Karpas-422 (cell line): ENCODE data around the gene ZNF101. TPM values are rescaled to one million over a fixed set of nuclear protein-coding genes. Genes with fewer than 3 reads are reported as not detected.

Experiments
- DNase-seq: peaks from one replicate; pipeline ENCODE4 v3.0.0-alpha.2; 2015
- H2AFZ ChIP-seq: fragments of 200-600 bp; sonication (generic); 2 replicates; pipeline ENCODE4 v1.6.1; 2014; ENCODE audit warnings: antibody characterized with exemption, low read length, mixed read lengths
- H3K27ac ChIP-seq: fragments of 200-600 bp; sonication (generic); 2 replicates; pipeline ENCODE4 v1.5.1; 2014; ENCODE audit warnings: mild to moderate bottlenecking, low read length, moderate library complexity
- H3K27me3 ChIP-seq: fragments of 200-600 bp; sonication (generic); 2 replicates; pipeline ENCODE4 v1.6.1; 2014; ENCODE audit warnings: low read length, mixed read lengths
- H3K36me3 ChIP-seq: fragments of 200-600 bp; sonication (generic); 2 replicates; pipeline ENCODE4 v1.6.1; 2014; ENCODE audit warnings: low read length, mixed read lengths; ENCODE audit not compliant: insufficient read depth
- H3K4me1 ChIP-seq: fragments of 200-600 bp; sonication (generic); 2 replicates; pipeline ENCODE4 v1.6.1; 2014; ENCODE audit warnings: mild to moderate bottlenecking, low read length, mixed read lengths
- H3K4me2 ChIP-seq: fragments of 200-600 bp; sonication (generic); 2 replicates; pipeline ENCODE4 v1.6.1; 2014; ENCODE audit warnings: low read length, low read depth, mild to moderate bottlenecking; ENCODE audit not compliant: poor library complexity, severe bottlenecking
- H3K4me3 ChIP-seq: fragments of 200-600 bp; sonication (generic); 2 replicates; pipeline ENCODE4 v1.5.1; 2014; ENCODE audit warnings: mild to moderate bottlenecking, antibody characterized with exemption, low read length, mixed read lengths
- H3K79me2 ChIP-seq: fragments of 200-600 bp; sonication (generic); 2 replicates; pipeline ENCODE4 v1.6.1; 2014; ENCODE audit warnings: mild to moderate bottlenecking, low read length, mixed read lengths
- H3K9ac ChIP-seq: fragments of 200-600 bp; sonication (generic); 2 replicates; pipeline ENCODE4 v1.6.0; 2014; ENCODE audit warnings: low read length
- H3K9me2 ChIP-seq: fragments of 200-600 bp; sonication (generic), shearing (Covaris generic); replicated peaks from 2 replicates; pipeline ENCODE4 v1.6.0; 2014; ENCODE audit warnings: mild to moderate bottlenecking, low read length, moderate library complexity; ENCODE audit not compliant: insufficient read depth
- H3K9me3 ChIP-seq: fragments of 300-700, 200-600 bp; sonication (generic); 2 replicates; pipeline ENCODE4 v1.6.1; 2014; ENCODE audit warnings: low read length, mixed read lengths
- H4K20me1 ChIP-seq: fragments of 200-600 bp; sonication (generic); 2 replicates; pipeline ENCODE4 v1.6.1; 2014; ENCODE audit warnings: mild to moderate bottlenecking, antibody characterized with exemption, low read length, low read depth; ENCODE audit not compliant: insufficient read depth
- total RNA-seq: library from RNA; depleted of rRNA; stranded (reverse); fragments of >200 nt; shearing (Covaris generic); gene quantifications from 2 replicates; pipeline ENCODE4 v1.2.3, GENCODE V29; 2014; ENCODE audit warnings: low replicate concordance

ZNF101 gene
- total RNA-seq, 1 experiment from 2014 or later, result 15.0 TPM

DNA sequence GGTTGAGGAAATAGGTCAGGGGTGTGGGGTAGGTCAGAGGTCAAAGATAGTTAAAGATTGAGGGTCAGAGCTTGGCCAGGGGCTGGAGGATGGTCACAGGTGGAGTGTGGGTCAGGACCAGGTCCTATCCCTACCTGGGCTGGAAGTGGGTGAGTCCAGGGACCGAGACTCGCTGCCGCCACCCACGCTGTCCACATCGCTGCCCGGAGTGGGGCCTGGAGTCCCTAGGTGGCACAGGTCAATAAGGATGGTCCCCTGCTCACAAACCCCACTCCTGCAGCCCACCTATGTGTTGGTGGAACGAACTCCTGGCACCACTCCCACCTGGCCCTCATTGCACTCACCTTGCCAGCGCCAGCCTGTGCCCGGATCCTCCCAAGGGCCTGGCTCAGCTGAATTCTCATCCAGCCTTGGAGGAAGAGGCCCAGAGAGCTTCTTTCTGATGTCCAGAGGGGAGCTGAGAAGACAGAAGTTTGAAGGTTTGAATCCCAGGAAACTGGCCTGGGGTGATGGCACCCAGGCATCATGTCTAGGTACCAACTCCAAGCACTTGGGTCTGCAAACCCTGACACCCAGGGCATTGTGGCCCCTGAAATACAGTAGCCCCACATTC lies 32.0 kb upstream of the ZNF101 start:
- H3K9me2 ChIP-seq, result no peaks in the 10 kb centered on the region
- no peaks in the 10 kb centered on the region for H4K20me1 ChIP-seq
- H3K36me3 ChIP-seq, result peaks cover 10% of the 10 kb centered on the region
- H3K9me3 ChIP-seq, result no peaks in the 10 kb centered on the region
- H3K27me3 ChIP-seq, result no peaks in the 10 kb centered on the region
- no peak overlapping the region for H3K4me2 ChIP-seq
- no peak for DNase-seq
- peaks cover under 1% of the 10 kb centered on the region; the same call in 1 of the 2 replicates for H3K4me1 ChIP-seq
- no peak overlapping the region for H2AFZ ChIP-seq
- no peak overlapping the region for H3K4me3 ChIP-seq
- no peak overlapping the region for H3K9ac ChIP-seq
- H3K27ac ChIP-seq, result no peak overlapping the region
- peaks cover 4% of the 10 kb centered on the region for H3K79me2 ChIP-seq

DNA sequence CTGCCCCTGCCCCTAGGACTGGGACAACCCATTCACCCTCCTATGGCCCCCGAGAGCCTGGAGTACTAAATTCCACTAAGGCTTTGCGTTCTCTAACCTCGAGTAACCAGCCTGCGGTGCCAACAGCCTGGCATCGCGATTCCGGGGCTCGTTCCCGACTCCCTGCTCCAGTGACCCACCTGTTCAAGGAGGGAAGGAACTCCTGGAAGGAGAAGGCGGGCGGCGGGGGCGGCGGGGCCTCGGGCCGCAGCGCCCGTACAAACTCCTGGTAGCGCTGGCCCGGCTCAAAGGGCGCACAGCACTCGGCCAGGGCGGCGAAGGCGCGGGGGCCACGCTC lies 31.5 kb upstream of the ZNF101 start:
- H4K20me1 ChIP-seq, result no peaks in the 10 kb centered on the region
- no peak overlapping the region for H3K4me3 ChIP-seq
- no peaks in the 10 kb centered on the region for H3K9me3 ChIP-seq
- H3K79me2 ChIP-seq, result peaks cover 9% of the 10 kb centered on the region
- no peak overlapping the region for H3K9ac ChIP-seq
- H3K36me3 ChIP-seq, result peaks cover 13% of the 10 kb centered on the region
- peaks cover 5% of the 10 kb centered on the region for H3K4me1 ChIP-seq
- H3K9me2 ChIP-seq, result no peaks in the 10 kb centered on the region
- no peak overlapping the region for H3K27ac ChIP-seq
- no peak overlapping the region for H3K4me2 ChIP-seq
- no peak for DNase-seq
- H3K27me3 ChIP-seq, result no peaks in the 10 kb centered on the region
- H2AFZ ChIP-seq, result no peak overlapping the region

DNA sequence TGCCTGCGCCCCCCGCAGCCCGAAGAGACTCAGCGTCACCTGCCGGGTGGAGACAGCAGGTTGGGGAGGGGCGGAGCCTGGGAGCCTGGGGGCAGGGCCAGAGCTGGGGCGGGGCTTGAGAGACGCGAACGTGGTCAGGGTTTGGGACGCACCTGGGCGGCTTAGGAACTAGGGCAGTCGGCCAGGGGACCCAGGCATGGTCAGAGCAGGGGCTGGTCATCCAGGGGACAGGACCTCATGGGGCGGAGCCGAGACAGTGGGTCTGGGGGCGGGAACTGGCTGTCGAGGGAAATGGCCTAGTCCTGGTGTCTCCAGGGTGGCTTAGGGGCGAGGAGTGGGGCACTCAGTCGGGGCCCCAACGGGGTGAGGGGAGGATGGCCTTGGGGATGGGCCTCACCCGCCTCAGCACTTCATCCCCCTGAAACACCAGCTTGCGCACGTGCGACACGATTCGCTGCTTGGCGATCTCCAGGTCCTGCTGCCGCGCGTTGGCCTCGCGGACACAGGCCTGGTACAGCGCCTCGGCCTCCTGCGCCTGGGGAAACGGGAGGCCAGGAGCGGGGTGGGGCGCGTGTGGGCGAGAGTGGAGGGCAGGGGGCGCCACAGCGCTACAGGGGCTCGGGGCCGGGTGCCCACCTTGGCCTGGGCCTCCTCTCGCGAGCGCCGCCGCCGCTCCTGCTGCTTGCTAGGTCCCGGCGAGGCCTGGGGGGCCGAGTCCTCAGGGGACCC lies 31.0 kb upstream of the ZNF101 start:
- peaks cover 13% of the 10 kb centered on the region for H3K36me3 ChIP-seq

DNA sequence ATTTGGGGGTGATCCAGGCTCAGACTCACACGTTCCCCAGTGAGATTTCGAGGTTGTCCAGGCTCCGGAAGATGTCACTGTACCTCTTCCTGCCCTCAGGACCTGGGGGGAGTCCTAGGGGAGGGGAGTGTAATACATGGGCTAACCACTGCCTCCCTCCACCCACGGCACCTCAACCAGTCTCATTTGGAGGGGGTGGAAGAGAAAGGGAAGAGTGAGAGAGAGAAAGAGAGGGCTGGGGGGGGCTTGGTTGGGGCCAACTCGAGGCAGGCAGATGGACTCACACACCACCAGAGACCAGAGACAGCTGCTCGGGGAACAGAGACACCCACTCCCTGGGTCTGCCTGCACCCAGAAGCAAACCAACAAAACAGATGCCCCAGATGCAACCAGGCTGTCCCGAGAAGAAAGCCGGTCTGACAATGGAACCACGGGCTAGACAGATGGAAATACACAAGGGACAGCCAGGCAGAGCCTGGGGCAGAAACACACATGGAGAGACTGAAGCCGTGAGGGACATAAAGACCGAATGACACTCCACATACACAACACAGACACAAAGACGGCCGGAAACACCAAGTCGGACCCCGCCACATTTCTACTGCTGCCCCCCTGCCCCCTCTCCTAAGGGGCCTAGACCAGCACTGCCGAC lies 26.0 kb upstream of the ZNF101 start:
- Histone ChIP-seq H3K4me3 (peak overlapping the region; percentile 89), H3K9ac (peak overlapping the region; percentile 93), H3K79me2 (peaks cover 20% of the 10 kb centered on the region), H3K9me2 (no peaks in the 10 kb centered on the region), H2AFZ (no peak overlapping the region; the same call in 1 of the 2 replicates), H3K36me3 (peaks cover 15% of the 10 kb centered on the region), H3K4me1 (peaks cover 16% of the 10 kb centered on the region), H3K4me2 (peak overlapping the region; percentile 89), H3K9me3 (no peaks in the 10 kb centered on the region), H3K27me3 (no peaks in the 10 kb centered on the region), H3K27ac (peak overlapping the region; percentile 87), H4K20me1 (no peaks in the 10 kb centered on the region)
- DNase-seq, result peak; percentile 63

More for the DNA sequence above, 31.0 kb upstream of the ZNF101 start:
- Histone ChIP-seq H4K20me1 (no peaks in the 10 kb centered on the region), H3K27ac (no peak overlapping the region), H3K79me2 (peaks cover 14% of the 10 kb centered on the region), H3K4me3 (no peak overlapping the region), H3K4me2 (no peak overlapping the region), H3K4me1 (peaks cover 9% of the 10 kb centered on the region), H3K27me3 (no peaks in the 10 kb centered on the region), H3K9ac (no peak overlapping the region), H3K9me3 (no peaks in the 10 kb centered on the region), H2AFZ (no peak overlapping the region), H3K9me2 (no peaks in the 10 kb centered on the region)
- peak; percentile 44 for DNase-seq

DNA sequence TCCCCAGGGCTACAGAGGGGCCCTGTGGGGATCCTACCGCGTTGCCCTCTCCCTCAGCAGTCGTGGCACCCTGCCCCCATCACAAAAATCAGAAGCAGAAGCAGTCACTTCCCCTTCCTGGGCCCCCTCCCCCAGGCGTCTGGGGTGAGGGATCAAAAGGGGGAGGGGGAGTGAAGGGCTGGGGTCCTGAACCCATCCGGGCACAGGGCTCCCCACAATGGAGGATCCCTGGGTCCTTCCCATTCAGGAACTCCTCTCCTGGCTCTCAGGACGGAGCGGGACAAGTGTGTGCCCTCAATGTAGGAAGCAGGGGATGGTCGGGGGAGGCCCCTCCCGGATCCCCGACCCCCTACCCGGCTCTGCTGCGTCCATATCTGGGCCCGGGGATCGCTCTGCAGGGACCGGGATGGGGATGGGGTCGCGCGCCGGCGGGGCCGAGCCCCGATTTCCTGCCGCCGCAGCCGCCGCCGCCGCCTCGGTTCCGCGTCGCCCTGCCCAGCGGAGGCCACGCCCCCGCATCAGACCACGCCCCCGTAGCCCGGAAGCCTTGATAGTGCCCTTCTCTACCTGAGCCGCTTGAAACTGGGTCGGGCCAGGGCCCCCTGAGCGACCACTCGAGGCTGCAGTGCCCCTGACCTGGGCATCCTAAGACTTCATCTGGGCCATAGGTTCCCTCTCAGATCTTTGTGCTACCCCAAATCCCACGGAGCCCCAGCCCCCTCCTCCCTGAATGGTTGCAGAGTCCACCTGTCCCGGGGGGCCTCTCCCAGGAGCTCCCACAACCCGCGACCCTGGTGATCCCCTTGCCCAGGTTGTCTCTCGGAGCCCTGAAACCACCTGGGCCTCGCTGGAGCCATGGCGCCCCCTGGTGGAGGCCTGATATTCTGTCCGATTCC lies 25.2 kb upstream of the ZNF101 start, which contains the start of gene GMIP:
GMIP (minus strand) TSS at position 500 of the 896 bp plus-strand sequence; CDS start at position 372, 128 bp downstream.
- Histone ChIP-seq H3K4me3 (peak within 1 kb of the TSS; percentile 89), H3K4me1 (peaks cover 16% of the 10 kb centered on the region), H4K20me1 (no peaks in the 10 kb centered on the region), H3K36me3 (peaks cover 18% of the 10 kb centered on the region), H3K79me2 (peaks cover 20% of the 10 kb centered on the region), H3K9me3 (no peaks in the 10 kb centered on the region), H2AFZ (no peak within 1 kb of the TSS; the same call in 1 of the 2 replicates), H3K27me3 (no peaks in the 10 kb centered on the region), H3K9ac (peak within 1 kb of the TSS; percentile 93), H3K9me2 (no peaks in the 10 kb centered on the region), H3K4me2 (peak within 1 kb of the TSS; percentile 89), H3K27ac (peak within 1 kb of the TSS; percentile 87)
- DNase-seq, result peak; percentile 95

DNA sequence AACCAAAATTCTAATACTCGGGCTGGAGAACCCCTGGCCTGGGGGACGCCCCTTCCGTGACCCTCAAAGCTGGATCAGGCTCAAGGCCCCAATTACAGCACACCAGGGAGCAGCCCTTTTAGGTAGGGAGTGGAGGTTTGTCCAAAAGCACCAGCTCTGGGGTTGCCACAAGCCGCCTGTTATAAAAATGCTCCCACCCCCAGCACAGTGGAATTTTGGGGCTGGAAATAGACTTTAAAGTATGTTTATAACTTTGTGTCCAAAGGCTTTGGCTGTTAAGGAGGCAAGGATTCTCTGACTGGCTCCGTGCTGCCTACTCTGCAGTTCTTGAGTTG lies 24.6 kb upstream of the ZNF101 start:
- Histone ChIP-seq H3K79me2 (peaks cover 20% of the 10 kb centered on the region), H3K4me3 (peak overlapping the region; percentile 89; the same call in 1 of the 2 replicates), H3K4me2 (peak overlapping the region; percentile 89), H3K27me3 (no peaks in the 10 kb centered on the region), H2AFZ (no peak overlapping the region), H3K9ac (peak overlapping the region; percentile 93), H3K27ac (peak overlapping the region; percentile 87), H3K9me3 (no peaks in the 10 kb centered on the region), H3K4me1 (peaks cover 16% of the 10 kb centered on the region), H4K20me1 (no peaks in the 10 kb centered on the region), H3K9me2 (no peaks in the 10 kb centered on the region), H3K36me3 (peaks cover 18% of the 10 kb centered on the region)
- DNase-seq, result no peak

DNA sequence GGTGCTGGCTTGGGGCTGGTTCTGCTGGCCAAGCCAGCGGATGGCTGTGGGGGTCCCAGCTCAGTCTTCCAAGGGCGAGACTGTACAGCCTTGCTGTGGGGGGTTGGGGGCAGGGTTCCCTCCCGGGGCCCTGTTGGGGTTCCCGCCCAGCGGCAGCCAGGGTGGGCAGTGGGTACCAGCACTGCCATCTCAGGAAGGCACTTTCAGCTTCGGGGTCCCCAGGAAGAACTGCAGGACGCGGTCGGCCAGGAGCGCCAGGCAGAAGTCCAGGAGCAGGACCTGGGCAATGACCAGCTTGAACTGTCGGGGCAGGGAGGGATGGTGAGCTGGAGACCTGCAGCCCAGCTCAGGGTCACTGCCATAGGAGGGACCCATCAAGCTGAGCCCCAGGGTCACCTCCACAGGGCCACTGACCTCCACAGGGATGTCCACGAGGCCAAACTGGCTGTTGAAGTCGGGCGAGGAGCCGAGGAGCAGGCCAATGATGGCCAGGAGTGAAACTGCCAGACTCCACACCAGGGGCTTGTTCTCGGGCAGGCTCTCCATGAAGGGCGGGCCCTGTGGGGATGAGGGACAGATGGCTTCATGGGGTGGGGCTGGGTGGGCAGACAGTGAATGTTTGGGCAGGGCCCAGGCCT lies 23.3 kb upstream of the ZNF101 start:
- Histone ChIP-seq H3K9me2 (no peaks in the 10 kb centered on the region), H3K36me3 (peaks cover 18% of the 10 kb centered on the region), H3K4me2 (no peak overlapping the region), H3K27ac (no peak overlapping the region), H2AFZ (no peak overlapping the region), H3K4me1 (peaks cover 16% of the 10 kb centered on the region), H3K9me3 (no peaks in the 10 kb centered on the region), H3K27me3 (no peaks in the 10 kb centered on the region), H3K4me3 (no peak overlapping the region), H3K79me2 (peaks cover 20% of the 10 kb centered on the region), H3K9ac (no peak overlapping the region), H4K20me1 (no peaks in the 10 kb centered on the region)
- DNase-seq, result no peak
